ENCODE results near the gene DPH2.

Gene DPH2

DNA sequence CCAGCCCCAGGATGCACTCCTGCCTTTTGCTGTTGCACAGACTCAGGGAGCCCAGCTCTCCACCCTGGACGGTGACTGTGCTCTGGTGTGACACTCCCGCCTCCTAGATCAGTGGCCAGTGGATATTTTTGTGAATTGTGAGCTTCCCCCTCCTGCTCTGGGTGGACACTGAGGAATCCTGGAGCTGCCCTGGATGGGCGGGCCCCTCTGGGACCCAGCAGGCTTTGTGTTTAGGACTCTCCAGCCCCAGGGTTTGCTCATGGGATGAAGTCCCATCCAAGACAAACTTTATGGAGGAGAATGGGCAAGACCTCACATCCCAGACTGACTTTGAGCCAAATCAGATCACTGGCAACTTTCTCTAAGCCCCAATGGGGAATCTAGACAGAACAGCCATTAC, 45.4 kb downstream of the DPH2 start:
- Histone ChIP-seq H3K27me3 (ENCODE audit: control insufficient read depth, low read length) (peaks cover 3% of the 10 kb centered on the region; the same call in 1 of the 2 replicates), H3K27ac (ENCODE audit: low read depth, low read length) (no peak overlapping the region), H3F3A (ENCODE audit: control insufficient read depth, insufficient read depth) (no peaks in the 10 kb centered on the region), H3K9me2 (replicated peaks; ENCODE audit: control insufficient read depth, low read length) (no peaks in the 10 kb centered on the region), H3K4me1 (ENCODE audit: control insufficient read depth, low read length) (no peaks in the 10 kb centered on the region), H3K4me2 (ENCODE audit: low read length) (no peak overlapping the region), H3K4me3 (ENCODE audit: low read length) (no peak overlapping the region), H3K79me2 (ENCODE audit: control insufficient read depth, low read length) (no peaks in the 10 kb centered on the region), H3K36me3 (ENCODE audit: control insufficient read depth, low read length) (no peaks in the 10 kb centered on the region), H4K20me1 (ENCODE audit: control insufficient read depth, insufficient read depth, low read depth, low read length) (no peaks in the 10 kb centered on the region), H3K9me3 (ENCODE audit: control insufficient read depth, insufficient read depth, low read length) (no peaks in the 10 kb centered on the region)
- TF ChIP-seq, protein P1, sequence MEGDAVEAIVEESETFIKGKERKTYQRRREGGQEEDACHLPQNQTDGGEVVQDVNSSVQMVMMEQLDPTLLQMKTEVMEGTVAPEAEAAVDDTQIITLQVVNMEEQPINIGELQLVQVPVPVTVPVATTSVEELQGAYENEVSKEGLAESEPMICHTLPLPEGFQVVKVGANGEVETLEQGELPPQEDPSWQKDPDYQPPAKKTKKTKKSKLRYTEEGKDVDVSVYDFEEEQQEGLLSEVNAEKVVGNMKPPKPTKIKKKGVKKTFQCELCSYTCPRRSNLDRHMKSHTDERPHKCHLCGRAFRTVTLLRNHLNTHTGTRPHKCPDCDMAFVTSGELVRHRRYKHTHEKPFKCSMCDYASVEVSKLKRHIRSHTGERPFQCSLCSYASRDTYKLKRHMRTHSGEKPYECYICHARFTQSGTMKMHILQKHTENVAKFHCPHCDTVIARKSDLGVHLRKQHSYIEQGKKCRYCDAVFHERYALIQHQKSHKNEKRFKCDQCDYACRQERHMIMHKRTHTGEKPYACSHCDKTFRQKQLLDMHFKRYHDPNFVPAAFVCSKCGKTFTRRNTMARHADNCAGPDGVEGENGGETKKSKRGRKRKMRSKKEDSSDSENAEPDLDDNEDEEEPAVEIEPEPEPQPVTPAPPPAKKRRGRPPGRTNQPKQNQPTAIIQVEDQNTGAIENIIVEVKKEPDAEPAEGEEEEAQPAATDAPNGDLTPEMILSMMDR (IDR thresholded peaks at IDR 0.05; ENCODE audit: low read depth, low read length, poor library complexity, severe bottlenecking) = no peak
- no peak for TF ChIP-seq EZH2phosphoT487 (IDR thresholded peaks at IDR 0.05; ENCODE audit: borderline replicate concordance, low read length)

DNA sequence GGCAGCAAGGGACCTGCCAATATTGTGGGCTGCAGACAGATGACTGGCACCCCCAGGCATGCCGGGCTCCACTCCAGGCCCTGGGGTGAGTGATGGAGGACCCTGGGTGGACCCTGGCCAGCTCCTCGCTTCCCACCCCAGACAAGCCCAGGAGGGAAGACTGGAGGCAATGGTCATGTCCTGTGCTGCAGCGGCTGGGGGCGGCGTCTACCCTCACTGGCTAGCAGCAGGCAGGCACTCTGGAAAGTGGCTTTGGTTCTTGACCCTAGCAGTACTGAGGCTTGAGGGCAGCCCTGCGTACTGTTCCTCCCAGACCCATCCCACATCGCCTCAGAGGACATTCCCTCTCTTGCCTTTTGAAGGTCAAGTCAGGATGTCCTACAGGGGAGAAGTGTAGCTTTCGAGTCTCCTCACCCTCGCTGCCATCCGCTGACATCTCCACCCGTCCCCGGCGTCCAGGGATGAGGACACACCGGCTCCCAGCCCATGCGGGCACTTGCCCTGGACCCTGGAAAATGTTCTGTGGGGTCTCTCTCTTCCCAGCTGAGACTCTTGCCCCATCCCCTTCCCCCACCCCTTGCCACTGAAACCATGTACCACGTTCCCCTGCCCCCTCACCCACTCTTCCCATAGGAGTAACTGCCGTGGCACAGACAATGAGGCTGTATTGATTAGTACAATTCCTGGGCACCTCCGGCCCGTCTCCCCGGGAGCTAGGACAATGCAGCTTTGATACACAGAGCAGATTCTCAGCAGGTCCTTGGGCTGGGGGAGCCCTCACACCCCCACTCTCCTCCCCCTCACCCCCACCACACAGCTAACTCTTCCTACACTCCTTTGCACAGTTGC, 46.5 kb downstream of the DPH2 start:
- H3K27me3 ChIP-seq (ENCODE audit: control insufficient read depth, low read length) = peaks cover 3% of the 10 kb centered on the region; the same call in 1 of the 2 replicates
- H3K9me2 ChIP-seq (replicated peaks; ENCODE audit: control insufficient read depth, low read length) = no peaks in the 10 kb centered on the region
- H3F3A ChIP-seq (ENCODE audit: control insufficient read depth, insufficient read depth) = no peaks in the 10 kb centered on the region
- TF ChIP-seq EZH2phosphoT487 (IDR thresholded peaks at IDR 0.05; ENCODE audit: borderline replicate concordance, low read length) = no peak
- TF ChIP-seq, protein P1 (IDR thresholded peaks at IDR 0.05; ENCODE audit: low read depth, low read length, poor library complexity, severe bottlenecking) = no peak
- no peaks in the 10 kb centered on the region for H3K4me1 ChIP-seq (ENCODE audit: control insufficient read depth, low read length)
- no peaks in the 10 kb centered on the region for H3K9me3 ChIP-seq (ENCODE audit: control insufficient read depth, insufficient read depth, low read length)
- H3K36me3 ChIP-seq (ENCODE audit: control insufficient read depth, low read length) = no peaks in the 10 kb centered on the region
- H3K4me3 ChIP-seq (ENCODE audit: low read length) = no peak overlapping the region
- H3K4me2 ChIP-seq (ENCODE audit: low read length) = no peak overlapping the region
- H4K20me1 ChIP-seq (ENCODE audit: control insufficient read depth, insufficient read depth, low read depth, low read length) = no peaks in the 10 kb centered on the region
- no peak overlapping the region for H3K27ac ChIP-seq (ENCODE audit: low read depth, low read length)
- no peaks in the 10 kb centered on the region for H3K79me2 ChIP-seq (ENCODE audit: control insufficient read depth, low read length)

DNA sequence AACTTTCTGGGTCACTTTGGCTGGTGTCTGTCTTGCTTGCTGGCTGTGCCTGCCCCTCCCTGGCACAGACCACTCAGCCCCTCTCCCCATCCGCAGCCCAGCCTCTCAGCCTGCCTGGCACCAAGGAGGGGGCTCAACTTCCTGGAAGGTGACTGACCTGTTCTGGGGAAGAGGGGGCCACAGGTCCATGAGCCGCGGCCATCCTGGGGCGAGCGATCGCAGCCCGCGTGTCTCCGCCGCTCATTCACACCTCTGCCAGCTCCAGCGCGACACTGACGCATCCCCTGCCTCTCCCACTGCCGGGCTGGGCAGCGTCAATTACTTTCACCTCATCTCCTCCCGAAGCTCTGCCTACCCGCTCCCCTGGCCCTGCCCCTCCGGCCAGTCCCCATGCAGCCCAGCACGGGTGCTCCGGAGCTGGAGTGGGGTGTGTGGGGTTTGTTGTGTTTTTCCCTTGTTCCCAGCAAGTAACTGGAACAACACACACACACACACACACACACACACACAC, 47.1 kb downstream of the DPH2 start:
- Histone ChIP-seq H3K9me2 (replicated peaks; ENCODE audit: control insufficient read depth, low read length) (no peaks in the 10 kb centered on the region), H3K4me2 (ENCODE audit: low read length) (no peak overlapping the region), H3K27ac (ENCODE audit: low read depth, low read length) (no peak overlapping the region), H4K20me1 (ENCODE audit: control insufficient read depth, insufficient read depth, low read depth, low read length) (no peaks in the 10 kb centered on the region), H3K27me3 (ENCODE audit: control insufficient read depth, low read length) (peaks cover 3% of the 10 kb centered on the region; the same call in 1 of the 2 replicates), H3K9me3 (ENCODE audit: control insufficient read depth, insufficient read depth, low read length) (no peaks in the 10 kb centered on the region), H3K4me3 (ENCODE audit: low read length) (no peak overlapping the region), H3K79me2 (ENCODE audit: control insufficient read depth, low read length) (no peaks in the 10 kb centered on the region), H3F3A (ENCODE audit: control insufficient read depth, insufficient read depth) (no peaks in the 10 kb centered on the region), H3K36me3 (ENCODE audit: control insufficient read depth, low read length) (no peaks in the 10 kb centered on the region), H3K4me1 (ENCODE audit: control insufficient read depth, low read length) (no peaks in the 10 kb centered on the region)
- no peak for TF ChIP-seq EZH2phosphoT487 (IDR thresholded peaks at IDR 0.05; ENCODE audit: borderline replicate concordance, low read length)
- TF ChIP-seq, protein P1 (IDR thresholded peaks at IDR 0.05; ENCODE audit: low read depth, low read length, poor library complexity, severe bottlenecking) = no peak
